ENCODE data around the gene RAD17. TPM values are rescaled to one million over a fixed set of nuclear protein-coding genes. Genes with fewer than 3 reads are reported as not detected.

Gene RAD17
- total and polyA plus RNA-seq, 2 of the 8 experiments (the other 6 are each of a cell fraction or from before 2014, with no cell fraction given): 12.9 to 28.1 TPM

DNA sequence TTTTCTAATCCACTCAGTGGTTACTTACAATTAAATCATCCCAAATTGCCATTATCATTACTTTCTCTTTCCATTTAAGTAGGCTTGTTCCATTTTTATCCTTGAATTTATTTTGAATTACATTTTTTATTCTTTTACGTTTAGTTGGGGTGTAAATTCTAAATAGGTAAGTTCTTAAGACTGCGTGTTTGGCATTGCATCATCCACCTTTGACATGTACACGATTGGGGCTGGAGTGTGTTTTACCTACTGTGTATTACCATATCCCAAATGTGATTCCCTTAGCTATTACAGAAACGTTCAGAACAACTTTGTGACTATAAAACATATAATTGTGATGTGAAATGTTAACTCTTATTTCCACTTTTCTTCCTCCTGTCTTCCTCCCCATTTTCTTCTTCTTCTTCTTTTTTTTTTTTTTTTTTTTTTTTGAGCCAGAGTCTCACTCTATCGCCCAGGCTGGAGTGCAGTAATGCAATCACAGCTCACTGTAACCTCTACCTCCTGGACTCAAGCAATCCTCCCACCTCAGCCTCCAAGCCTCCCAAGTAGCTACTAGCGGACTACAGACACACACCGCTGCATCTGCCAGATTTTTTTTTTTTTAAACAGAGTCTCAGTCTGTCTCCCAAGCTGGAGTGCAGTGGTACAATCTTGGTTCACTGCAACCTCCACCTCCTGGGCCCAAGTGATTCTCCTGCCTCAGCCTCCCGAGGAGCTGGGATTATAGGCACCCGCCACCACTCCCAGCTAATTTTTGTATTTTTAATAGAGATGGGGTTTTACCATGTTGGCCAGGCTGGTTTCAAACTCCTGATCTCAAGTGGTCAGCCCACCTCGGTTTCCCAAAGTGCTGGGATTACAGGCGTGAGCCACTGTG, 62.0 kb downstream of the RAD17 start:
- no peaks in the 10 kb centered on the region for H3K79me2 ChIP-seq (ENCODE audit: control insufficient read depth in 1 of 2, insufficient read depth in 2 of 2, low read length in 2 of 2)
- no peak overlapping the region for H3K27ac ChIP-seq (ENCODE audit: low read depth, low read length)
- no peak overlapping the region for H2AK5ac ChIP-seq (ENCODE audit: low read depth, low read length)
- no peak overlapping the region for H2BK15ac ChIP-seq (ENCODE audit: low read length)
- no peaks in the 10 kb centered on the region for H3K27me3 ChIP-seq (replicated peaks in 1 of 4; ENCODE audit: control insufficient read depth in 3 of 4, extremely low read depth in 1 of 4, insufficient read depth in 3 of 4, low read length in 3 of 4)
- no peak overlapping the region for H2AFZ ChIP-seq (ENCODE audit: low read length)
- no peak for FAIRE-seq
- no peaks in the 10 kb centered on the region for H3K9me3 ChIP-seq (ENCODE audit: insufficient read depth in 2 of 2, low read depth in 1 of 2, low read length in 1 of 2)
- CTCF ChIA-PET (ENCODE audit: partially characterized antibody): no interaction called here
- H3K4me1 ChIP-seq (replicated peaks in 1 of 4; ENCODE audit: control insufficient read depth in 3 of 4, insufficient read depth in 4 of 4, low read length in 3 of 4): no peaks in the 10 kb centered on the region
- peaks cover 2 to 18% (median 7%) of the 10 kb centered on the region in 4 experiments; a peak in 4 of 8 replicates for H3K36me3 ChIP-seq (ENCODE audit: control insufficient read depth in 2 of 4, insufficient read depth in 4 of 4, low read length in 3 of 4)
- no peak overlapping the region for H3K4me2 ChIP-seq (ENCODE audit: insufficient read depth in 1 of 2, low read depth in 2 of 2, low read length in 2 of 2)
- no peak overlapping the region for H3K18ac ChIP-seq (ENCODE audit: extremely low read depth, low read length)
- no peak for TF ChIP-seq RNF2 (IDR thresholded peaks at IDR 0.05; ENCODE audit: borderline replicate concordance, low read depth, low read length, missing control alignments, poor library complexity, severe bottlenecking)
- TF ChIP-seq RXRA (IDR thresholded peaks at IDR 0.05; ENCODE audit: insufficient read depth, low read depth, low read length): no peak
- TF ChIP-seq KDM5A (IDR thresholded peaks at IDR 0.05; ENCODE audit: low read length): no peak
- TF ChIP-seq JUND (IDR thresholded peaks at IDR 0.05; ENCODE audit: low read length): no peak
- TF ChIP-seq, protein P1, sequence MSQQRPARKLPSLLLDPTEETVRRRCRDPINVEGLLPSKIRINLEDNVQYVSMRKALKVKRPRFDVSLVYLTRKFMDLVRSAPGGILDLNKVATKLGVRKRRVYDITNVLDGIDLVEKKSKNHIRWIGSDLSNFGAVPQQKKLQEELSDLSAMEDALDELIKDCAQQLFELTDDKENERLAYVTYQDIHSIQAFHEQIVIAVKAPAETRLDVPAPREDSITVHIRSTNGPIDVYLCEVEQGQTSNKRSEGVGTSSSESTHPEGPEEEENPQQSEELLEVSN (IDR thresholded peaks at IDR 0.05): no peak
- no peak for TF ChIP-seq TAF7 (optimal IDR thresholded peaks at IDR 0.05; ENCODE audit: borderline replicate concordance, low read depth, low read length)
- no peak for TF ChIP-seq NANOG (IDR thresholded peaks at IDR 0.05; ENCODE audit: insufficient read depth, low read depth, low read length, poor library complexity, severe bottlenecking)
- TF ChIP-seq KDM1A (IDR thresholded peaks at IDR 0.05; ENCODE audit: borderline replicate concordance, low read length): no peak
- TF ChIP-seq EGR1 (IDR thresholded peaks at IDR 0.05; ENCODE audit: borderline replicate concordance, low read depth, low read length): no peak
- TF ChIP-seq CREB1 (IDR thresholded peaks at IDR 0.05): no peak
- H2BK12ac ChIP-seq (ENCODE audit: low read depth, low read length): no peak overlapping the region
- H2BK5ac ChIP-seq (ENCODE audit: low read depth, low read length): no peak overlapping the region
- H3K4ac ChIP-seq (replicated peaks; ENCODE audit: insufficient read length, low read depth, low read length): no peak overlapping the region
- H2BK20ac ChIP-seq (ENCODE audit: low read length): no peak overlapping the region
- WGBS, 2 experiments (ENCODE audit: extremely low coverage in 1 of 2, insufficient coverage in 1 of 2, insufficient read length in 1 of 2, insufficient replicate concordance in 2 of 2, low coverage in 1 of 2, low lambda C conversion rate in 2 of 2, missing lambda C conversion rate in 1 of 2): 90% methylated on average over 11 of the region's 11 CpGs; no CpG with 5 or more reads in 1 of the 2 experiments
- no peak overlapping the region for H3K9ac ChIP-seq (replicated peaks in 1 of 4; ENCODE audit: extremely low read depth in 1 of 4, low read depth in 3 of 4, low read length in 3 of 4)
- no peak overlapping the region for H4K8ac ChIP-seq (ENCODE audit: extremely low read depth, insufficient read depth, low read length)
- no peak overlapping the region for H3K4me3 ChIP-seq (ENCODE audit: extremely low read depth in 1 of 4, insufficient read depth in 2 of 4, low read depth in 3 of 4, low read length in 4 of 4)
- H3K23ac ChIP-seq (ENCODE audit: insufficient read length): no peak overlapping the region
- H4K5ac ChIP-seq (ENCODE audit: insufficient read length, low read depth, low read length): no peak overlapping the region
- no peaks in the 10 kb centered on the region for H4K20me1 ChIP-seq (replicated peaks in 1 of 2; ENCODE audit: control insufficient read depth in 1 of 2, insufficient read depth in 2 of 2, low read length in 2 of 2)
- no peak overlapping the region for H4K91ac ChIP-seq (replicated peaks; ENCODE audit: insufficient read length, low read length)
- H3K23me2 ChIP-seq (ENCODE audit: low read depth, low read length): no peaks in the 10 kb centered on the region
- no peak for DNase-seq (ENCODE audit: low read depth in 1 of 2, low spot score in 2 of 2)
- POLR2A ChIA-PET (ENCODE audit: partially characterized antibody): no interaction called here
- H3K56ac ChIP-seq (replicated peaks; ENCODE audit: insufficient read length, low read depth, low read length): no peak overlapping the region
- no peak overlapping the region for H3K14ac ChIP-seq (ENCODE audit: insufficient read length)
- H2BK120ac ChIP-seq (replicated peaks; ENCODE audit: low read depth, low read length): no peak overlapping the region
- H3K79me1 ChIP-seq (ENCODE audit: low read depth, low read length): no peaks in the 10 kb centered on the region
